Amniotic epithelial cell (primary cell): Measurements from ENCODE around the gene AASS.
"Not testable (repeated sequence)": the region's sequence is repeated elsewhere in the genome, so short reads cannot be mapped to it uniquely, and the experiment has no call there.

ENCODE experiments used
- DNase-seq: peaks from one replicate; pipeline ENCODE4 v3.0.0-alpha.2; 2010; ENCODE audit warnings: low read depth

AASS gene

GRCh38 chr7:122143751-122144711, at the start of gene AASS:
Gene AASS, minus strand, starts transcription at chr7:122144249. Its CDS starts 10,523 bp downstream, at chr7:122133726.
- peak; percentile 96 for DNase-seq

- no peak for DNase-seq
These were observed 44.7 kb upstream of the AASS start for GRCh38 chr7:122188785-122189184.

- no peak for DNase-seq
These were observed 39.1 kb upstream of the AASS start for GRCh38 chr7:122183106-122183505.

- no peak for DNase-seq
These were observed 38.0 kb upstream of the AASS start for GRCh38 chr7:122182081-122182480.

GRCh38 chr7:122172144-122172543, 28.1 kb upstream of the AASS start:
- not testable (repeated sequence) for DNase-seq

GRCh38 chr7:122166740-122167139, 22.7 kb upstream of the AASS start:
- peak; percentile 87 for DNase-seq

GRCh38 chr7:122166275-122166674, 22.2 kb upstream of the AASS start:
- DNase-seq, result peak; percentile 8

GRCh38 chr7:122161628-122162027, 17.6 kb upstream of the AASS start:
- peak; percentile 65 for DNase-seq

GRCh38 chr7:122155566-122155965, 11.5 kb upstream of the AASS start:
- peak; percentile 63 for DNase-seq

GRCh38 chr7:122148878-122149277, 4.8 kb upstream of the AASS start:
- DNase-seq, result no peak

GRCh38 chr7:122148081-122148480, 4.0 kb upstream of the AASS start:
- no peak for DNase-seq

- DNase-seq, result peak; percentile 39
These were observed 2.0 kb upstream of the AASS start for GRCh38 chr7:122145937-122146645.

GRCh38 chr7:122143376-122143750, 686 bp downstream of the AASS start:
- DNase-seq, result peak; percentile 19

- DNase-seq, result peak; percentile 16
These were observed 3.1 kb downstream of the AASS start for GRCh38 chr7:122140918-122141317.

- peak; percentile 66 for DNase-seq
These were observed 6.6 kb downstream of the AASS start for GRCh38 chr7:122137251-122138077.

- peak; percentile 24 for DNase-seq
These were observed 7.3 kb downstream of the AASS start for GRCh38 chr7:122136639-122137245.

- no peak for DNase-seq
These were observed 8.0 kb downstream of the AASS start for GRCh38 chr7:122136078-122136477.

GRCh38 chr7:122135275-122135674, 8.8 kb downstream of the AASS start:
- DNase-seq, result no peak

GRCh38 chr7:122134793-122135192, 9.3 kb downstream of the AASS start:
- not testable (repeated sequence) for DNase-seq

GRCh38 chr7:122133477-122133876, 10.6 kb downstream of the AASS start:
- DNase-seq, result no peak

- peak; percentile 54 for DNase-seq
These were observed 11.7 kb downstream of the AASS start for GRCh38 chr7:122132341-122132740.

GRCh38 chr7:122123746-122124145, 20.3 kb downstream of the AASS start:
- no peak for DNase-seq
